ENCODE results near the gene CHRNB2.

Gene CHRNB2

GRCh38 chr1:154547105-154547732, 20.4 kb upstream of the CHRNB2 start:
- H3K9me3 Mint-ChIP-seq (ENCODE audit: low read depth): no peaks in the 10 kb centered on the region
- H3K27me3 Mint-ChIP-seq: no peaks in the 10 kb centered on the region
- peaks cover 2% of the 10 kb centered on the region for H3K36me3 Mint-ChIP-seq
- H3K4me1 Mint-ChIP-seq (ENCODE audit: low read depth): peaks cover 16% of the 10 kb centered on the region
- H3K27ac Mint-ChIP-seq: no peak overlapping the region
- H3K4me3 Mint-ChIP-seq: no peak overlapping the region

- peaks cover 18% of the 10 kb centered on the region for H3K4me1 Mint-ChIP-seq (ENCODE audit: low read depth)
- H3K27me3 Mint-ChIP-seq: no peaks in the 10 kb centered on the region
- no peaks in the 10 kb centered on the region for H3K9me3 Mint-ChIP-seq (ENCODE audit: low read depth)
- no peak overlapping the region for H3K4me3 Mint-ChIP-seq
- peaks cover 2% of the 10 kb centered on the region for H3K36me3 Mint-ChIP-seq
- peak overlapping the region; percentile 24 for H3K27ac Mint-ChIP-seq
Measured at GRCh38 chr1:154548028-154548427, 19.6 kb upstream of the CHRNB2 start.

GRCh38 chr1:154549202-154549770, 18.3 kb upstream of the CHRNB2 start:
- H3K4me3 Mint-ChIP-seq: no peak overlapping the region
- H3K4me1 Mint-ChIP-seq (ENCODE audit: low read depth): peaks cover 21% of the 10 kb centered on the region
- no peaks in the 10 kb centered on the region for H3K27me3 Mint-ChIP-seq
- H3K27ac Mint-ChIP-seq: peak overlapping the region; percentile 54
- peaks cover 2% of the 10 kb centered on the region for H3K36me3 Mint-ChIP-seq
- H3K9me3 Mint-ChIP-seq (ENCODE audit: low read depth): no peaks in the 10 kb centered on the region

- no peaks in the 10 kb centered on the region for H3K27me3 Mint-ChIP-seq
- H3K4me3 Mint-ChIP-seq: no peak overlapping the region
- peaks cover 2% of the 10 kb centered on the region for H3K36me3 Mint-ChIP-seq
- peak overlapping the region; percentile 22 for H3K27ac Mint-ChIP-seq
- H3K4me1 Mint-ChIP-seq (ENCODE audit: low read depth): peaks cover 26% of the 10 kb centered on the region
- no peaks in the 10 kb centered on the region for H3K9me3 Mint-ChIP-seq (ENCODE audit: low read depth)
Measured at GRCh38 chr1:154550070-154550469, 17.5 kb upstream of the CHRNB2 start.

GRCh38 chr1:154550657-154551056, 16.9 kb upstream of the CHRNB2 start:
- Mint-ChIP-seq H3K36me3 (peaks cover 2% of the 10 kb centered on the region), H3K4me3 (no peak overlapping the region), H3K27ac (peak overlapping the region; percentile 22)

GRCh38 chr1:154551474-154551873, 16.1 kb upstream of the CHRNB2 start:
- Mint-ChIP-seq H3K36me3 (peaks cover 2% of the 10 kb centered on the region), H3K4me3 (no peak overlapping the region), H3K9me3 (ENCODE audit: low read depth) (no peaks in the 10 kb centered on the region), H3K27me3 (no peaks in the 10 kb centered on the region), H3K4me1 (ENCODE audit: low read depth) (peaks cover 34% of the 10 kb centered on the region), H3K27ac (no peak overlapping the region)

More at GRCh38 chr1:154550657-154551056, 16.9 kb upstream of the CHRNB2 start:
- Mint-ChIP-seq H3K27me3 (no peaks in the 10 kb centered on the region), H3K4me1 (ENCODE audit: low read depth) (peaks cover 27% of the 10 kb centered on the region), H3K9me3 (ENCODE audit: low read depth) (no peaks in the 10 kb centered on the region)

GRCh38 chr1:154552036-154552435, 15.5 kb upstream of the CHRNB2 start:
- Mint-ChIP-seq H3K9me3 (ENCODE audit: low read depth) (no peaks in the 10 kb centered on the region), H3K4me1 (ENCODE audit: low read depth) (peaks cover 39% of the 10 kb centered on the region), H3K36me3 (peaks cover 2% of the 10 kb centered on the region), H3K27me3 (no peaks in the 10 kb centered on the region), H3K4me3 (no peak overlapping the region), H3K27ac (peak overlapping the region; percentile 16)

GRCh38 chr1:154553056-154554030, 14.2 kb upstream of the CHRNB2 start:
- Mint-ChIP-seq H3K4me3 (no peak overlapping the region), H3K27me3 (no peaks in the 10 kb centered on the region), H3K4me1 (ENCODE audit: low read depth) (peaks cover 46% of the 10 kb centered on the region)

GRCh38 chr1:154556422-154556821, 11.2 kb upstream of the CHRNB2 start:
- Mint-ChIP-seq H3K9me3 (ENCODE audit: low read depth) (no peaks in the 10 kb centered on the region), H3K4me3 (peak overlapping the region; percentile 95), H3K27ac (peak overlapping the region; percentile 94), H3K36me3 (no peaks in the 10 kb centered on the region), H3K4me1 (ENCODE audit: low read depth) (peaks cover 35% of the 10 kb centered on the region), H3K27me3 (no peaks in the 10 kb centered on the region)

More at GRCh38 chr1:154553056-154554030, 14.2 kb upstream of the CHRNB2 start:
- Mint-ChIP-seq H3K27ac (peak overlapping the region; percentile 34), H3K9me3 (ENCODE audit: low read depth) (no peaks in the 10 kb centered on the region), H3K36me3 (peaks cover 2% of the 10 kb centered on the region)

- H3K4me3 Mint-ChIP-seq: peak overlapping the region; percentile 95
- H3K27ac Mint-ChIP-seq: peak overlapping the region; percentile 94
- H3K9me3 Mint-ChIP-seq (ENCODE audit: low read depth): no peaks in the 10 kb centered on the region
- H3K4me1 Mint-ChIP-seq (ENCODE audit: low read depth): peaks cover 35% of the 10 kb centered on the region
- no peaks in the 10 kb centered on the region for H3K36me3 Mint-ChIP-seq
- H3K27me3 Mint-ChIP-seq: no peaks in the 10 kb centered on the region
Measured at GRCh38 chr1:154557248-154557938, 10.2 kb upstream of the CHRNB2 start.

GRCh38 chr1:154557939-154558719, 9.4 kb upstream of the CHRNB2 start, which contains the start of gene UBE2Q1:
UBE2Q1 (minus strand) TSS chr1:154558662; CDS start chr1:154558553, 109 bp downstream.
- Mint-ChIP-seq H3K36me3 (no peaks in the 10 kb centered on the region), H3K9me3 (ENCODE audit: low read depth) (no peaks in the 10 kb centered on the region), H3K27me3 (no peaks in the 10 kb centered on the region), H3K27ac (peak within 1 kb of the TSS; percentile 95), H3K4me1 (ENCODE audit: low read depth) (peaks cover 32% of the 10 kb centered on the region), H3K4me3 (peak within 1 kb of the TSS; percentile 95)

- Mint-ChIP-seq H3K4me1 (ENCODE audit: low read depth) (peaks cover 31% of the 10 kb centered on the region), H3K36me3 (no peaks in the 10 kb centered on the region), H3K4me3 (peak overlapping the region; percentile 94), H3K9me3 (ENCODE audit: low read depth) (no peaks in the 10 kb centered on the region), H3K27ac (peak overlapping the region; percentile 95), H3K27me3 (no peaks in the 10 kb centered on the region)
Measured at GRCh38 chr1:154558720-154559465, 8.7 kb upstream of the CHRNB2 start.

GRCh38 chr1:154559466-154560044, 8.0 kb upstream of the CHRNB2 start:
- Mint-ChIP-seq H3K27ac (peak overlapping the region; percentile 95), H3K27me3 (no peaks in the 10 kb centered on the region), H3K4me3 (peak overlapping the region; percentile 94), H3K4me1 (ENCODE audit: low read depth) (peaks cover 29% of the 10 kb centered on the region), H3K36me3 (no peaks in the 10 kb centered on the region), H3K9me3 (ENCODE audit: low read depth) (no peaks in the 10 kb centered on the region)

All from activated naive CD8-positive, alpha-beta T cell (primary cell).